H1 (cell line): ENCODE data around the gene FGGY. TPM values are rescaled to one million over a fixed set of nuclear protein-coding genes. Genes with fewer than 3 reads are reported as not detected.

Experiments used
- BCL11A ChIP-seq, 2 experiments: IDR thresholded peaks; one replicate each; pipeline ENCODE4 v1.6.1; 2011; ENCODE audit warnings: low read depth in 2 of 2, low read length in 2 of 2, mild to moderate bottlenecking in 2 of 2
- CTBP2 ChIP-seq: IDR thresholded peaks from 2 replicates; pipeline ENCODE4 v1.7.0; 2011; ENCODE audit warnings: borderline replicate concordance, mild to moderate bottlenecking, moderate library complexity, mixed read lengths, low read length; ENCODE audit not compliant: insufficient read depth, insufficient read length
- EP300 ChIP-seq, 2 experiments: IDR thresholded peaks; 1 replicate in 1 of 2; 2 replicates in 1 of 2; pipeline ENCODE4 v1.6.1; 2011 to 2012; ENCODE audit warnings: low read depth in 2 of 2, low read length in 2 of 2, mild to moderate bottlenecking in 2 of 2, borderline replicate concordance in 1 of 2, inconsistent platforms in 1 of 2, moderate library complexity in 1 of 2
- SIRT6 ChIP-seq: IDR thresholded peaks from one replicate; pipeline ENCODE4 v1.7.1; 2012; ENCODE audit warnings: low read length, inconsistent platforms
- SP4 ChIP-seq: IDR thresholded peaks from 2 replicates; pipeline ENCODE4 v1.6.1; 2012; ENCODE audit warnings: low read length, inconsistent platforms
- polyA plus RNA-seq, 7 experiments: library from polyadenylated mRNA; depleted of rRNA in 3 of 7; stranded (reverse) in 5 of 7; unstranded in 2 of 7; fragments of >200 nt in 5 of 7; fragments of 200-250 nt in 2 of 7; gene quantifications; 1 replicate in 5 of 7; 2 replicates in 1 of 7; 4 replicates in 1 of 7; pipeline versions ENCODE4 v1.2.1 to v1.2.3, GENCODE V29; 2011 to 2013; ENCODE audit warnings: missing spikeins in 2 of 7, mixed read lengths in 2 of 7
- total RNA-seq: library from RNA; stranded (reverse); fragmentation: NEBNext Ultra II Directional; extraction: Animal tissue kit (Norgen Biotek cat#: 25700); gene quantifications from 2 replicates; pipeline ENCODE4 v1.2.1, GENCODE V29; 2021

Gene FGGY
- total and polyA plus RNA-seq, 2 of the 8 experiments (the other 6 are each of a cell fraction or from before 2014, with no cell fraction given), result 10.3 to 12.5 TPM

DNA sequence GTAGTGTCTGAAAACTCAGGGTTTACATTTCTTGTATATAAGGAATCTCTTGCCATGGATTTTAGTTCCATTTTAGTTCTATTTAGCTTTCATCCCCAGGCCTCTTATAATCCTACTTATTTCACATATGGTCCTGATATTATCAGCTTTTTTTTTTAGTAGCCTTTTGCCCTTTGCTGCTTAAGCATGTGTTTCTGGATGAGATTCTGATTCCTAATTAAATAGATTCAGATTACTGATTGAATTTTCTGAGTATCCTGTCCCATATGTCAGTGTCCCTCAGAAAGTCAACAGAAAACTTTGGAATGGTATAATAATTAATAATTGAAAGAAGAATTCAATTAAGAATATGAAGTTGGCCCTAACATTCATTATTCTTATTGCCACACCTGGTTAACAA lies 383.1 kb downstream of the FGGY start (continued):
- TF ChIP-seq BCL11A (IDR thresholded peaks at IDR 0.05; ENCODE audit: low read depth in 2 of 2, low read length in 2 of 2), result no peak
- no peak for TF ChIP-seq SP4
- no peak for TF ChIP-seq EP300 (IDR thresholded peaks at IDR 0.05; ENCODE audit: borderline replicate concordance in 1 of 2, low read depth in 2 of 2, low read length in 2 of 2)
- no peak for TF ChIP-seq SIRT6
- no peak for TF ChIP-seq CTBP2
